HepG2 (cell line): Measurements from ENCODE around the gene MGA. TPM values are rescaled to one million over a fixed set of nuclear protein-coding genes. Genes with fewer than 3 reads are reported as not detected.

Experiments
- ATAC-seq: fragments of 200-7000 bp; cut with Tn5 transposase; 3 replicates; pipeline ENCODE4 v1.9.1; 2020; ENCODE audit warnings: mild to moderate bottlenecking, moderate library complexity
- BruUV-seq: library from RNA; stranded (reverse); fragments of 400-500 nt; replicated peaks from 2 replicates; lab custom pipeline; 2021; lab: Mats Ljungman, UMichigan
- CTCF ChIA-PET: fragments of 300-600 bp; formaldehyde crosslinking; extraction: SDS; loops from one replicate; lab custom pipeline; 2021; ENCODE audit warnings: low total read pairs, inconsistent platforms, low intra/inter-chr PET ratio; lab: Yijun Ruan, JAX
- POLR2A ChIA-PET: fragments of 350-600 bp; sonication (Branson Sonifier 250); formaldehyde crosslinking; loops from one replicate; lab custom pipeline; 2020; ENCODE audit warnings: antibody characterized with exemption, inconsistent platforms; lab: Yijun Ruan, JAX
- DNase-seq: peaks from one replicate; pipeline ENCODE4 v3.0.0-alpha.2; 2015; ENCODE audit warnings: low spot score
- FAIRE-seq: peaks from 3 replicates; lab custom pipeline; 2011; peaks lifted over from hg19 to GRCh38; lab: Jason Lieb, UNC
- H2AFZ ChIP-seq: one replicate; pipeline ENCODE4 v1.6.1; 2011; ENCODE audit warnings: low read length, inconsistent platforms
- H3K27ac ChIP-seq: fragments of 300-600 bp; 3 replicates; pipeline ENCODE4 v1.8.0; 2011; ENCODE audit warnings: mixed run types, mild to moderate bottlenecking, mixed read lengths, low read length, inconsistent platforms; ENCODE audit not compliant: insufficient read depth; ENCODE audit errors: extremely low read length
- H3K27me3 ChIP-seq, 2 experiments: fragments of 200-600 bp in 1 of 2; 2 replicates in 1 of 2; 3 replicates in 1 of 2; pipeline versions ENCODE4 v1.6.0 to v1.8.0; 2011; ENCODE audit warnings: low read length in 2 of 2, mild to moderate bottlenecking in 2 of 2, moderate library complexity in 2 of 2, inconsistent platforms in 1 of 2; ENCODE audit not compliant: insufficient read depth in 2 of 2, control insufficient read depth in 1 of 2
- H3K36me3 ChIP-seq, 2 experiments: fragments of 200-600 bp in 1 of 2; replicated peaks in 1 of 2; 2 replicates in 1 of 2; 3 replicates in 1 of 2; pipeline versions ENCODE4 v1.5.1 to v1.8.0; 2011; ENCODE audit warnings: low read length in 2 of 2, inconsistent platforms in 1 of 2; ENCODE audit not compliant: insufficient read depth in 2 of 2, control insufficient read depth in 1 of 2
- H3K4me1 ChIP-seq: 2 replicates; pipeline ENCODE4 v1.5.1; 2012; ENCODE audit warnings: low read length, inconsistent platforms; ENCODE audit not compliant: insufficient read depth
- H3K4me2 ChIP-seq: 2 replicates; pipeline ENCODE4 v1.6.0; 2011; ENCODE audit warnings: low read depth, low read length, inconsistent platforms
- H3K4me3 ChIP-seq, 3 experiments: fragments of 200-600 bp in 1 of 3; sonication (generic), shearing (Covaris generic) in 1 of 3; replicated peaks in 1 of 3; 2 replicates each; pipeline ENCODE4 v1.5.1; 2011 to 2016; ENCODE audit warnings: low read length in 3 of 3, inconsistent platforms in 2 of 3, low read depth in 2 of 3, mild to moderate bottlenecking in 2 of 3, control low read depth in 1 of 3, mixed read lengths in 1 of 3; ENCODE audit not compliant: insufficient read depth in 1 of 3
- H3K79me2 ChIP-seq: one replicate; pipeline ENCODE4 v1.6.1; 2011; ENCODE audit warnings: low read length, inconsistent platforms; ENCODE audit not compliant: insufficient read depth
- H3K9ac ChIP-seq: 2 replicates; pipeline ENCODE4 v1.6.0; 2011; ENCODE audit warnings: mild to moderate bottlenecking, low read depth, low read length, inconsistent platforms; ENCODE audit not compliant: insufficient read depth
- H3K9me3 ChIP-seq: 2 replicates; pipeline ENCODE4 v1.5.1; 2012; ENCODE audit warnings: mild to moderate bottlenecking, low read length
- H4K20me1 ChIP-seq: 2 replicates; pipeline ENCODE4 v1.6.0; 2011; ENCODE audit warnings: inconsistent platforms, mild to moderate bottlenecking, low read length, moderate library complexity; ENCODE audit not compliant: insufficient read depth
- BRF2 ChIP-seq: sonication (generic); formaldehyde crosslinking; IDR thresholded peaks from 2 replicates; pipeline ENCODE4 v1.8.1; 2022; ENCODE audit warnings: mild to moderate bottlenecking, missing genetic modification reagents
- CHD2 ChIP-seq: IDR thresholded peaks from 2 replicates; pipeline ENCODE4 v1.6.1; 2011; ENCODE audit warnings: low read depth, low read length, improper control_type of control experiment
- DPF2 ChIP-seq: sonication (generic); formaldehyde crosslinking; IDR thresholded peaks from 2 replicates; pipeline ENCODE4 v1.4.0; 2020; ENCODE audit warnings: mild to moderate bottlenecking, low read depth, missing genetic modification reagents, borderline replicate concordance
- GABPA ChIP-seq, 2 experiments: IDR thresholded peaks; 2 replicates each; pipeline ENCODE4 v1.6.1; 2011 to 2016; ENCODE audit warnings: low read depth in 2 of 2, low read length in 1 of 2, missing biosample characterization in 1 of 2, missing genetic modification characterization in 1 of 2
- JDP2 ChIP-seq: sonication (generic); formaldehyde crosslinking; IDR thresholded peaks from 2 replicates; pipeline ENCODE4 v1.8.1; 2022; ENCODE audit warnings: missing genetic modification reagents, borderline replicate concordance
- MLX ChIP-seq: IDR thresholded peaks from 2 replicates; pipeline ENCODE4 v1.6.1; 2016
- RERE ChIP-seq: IDR thresholded peaks from 2 replicates; pipeline ENCODE4 v1.6.1; 2016; ENCODE audit warnings: low read depth, missing genetic modification reagents, missing compliant biosample characterization
- SP4 ChIP-seq: sonication (generic); formaldehyde crosslinking; IDR thresholded peaks from 2 replicates; pipeline ENCODE4 v1.8.1; 2023; ENCODE audit warnings: mild to moderate bottlenecking, missing genetic modification reagents
- ZEB1 ChIP-seq: IDR thresholded peaks from 2 replicates; pipeline ENCODE4 v1.6.1; 2012; ENCODE audit warnings: mild to moderate bottlenecking, low read depth, inconsistent platforms; ENCODE audit not compliant: insufficient replicate concordance
- ZNF501 ChIP-seq: sonication (generic); formaldehyde crosslinking; IDR thresholded peaks from 2 replicates; pipeline ENCODE4 v1.5.1; 2020; ENCODE audit warnings: mild to moderate bottlenecking, moderate library complexity, missing genetic modification reagents
- ZNF572 ChIP-seq: sonication (generic); formaldehyde crosslinking; IDR thresholded peaks from 2 replicates; pipeline ENCODE4 v1.5.1; 2020; ENCODE audit warnings: mild to moderate bottlenecking, missing genetic modification reagents
- ZNF740 ChIP-seq: sonication (generic); formaldehyde crosslinking; IDR thresholded peaks from 2 replicates; pipeline ENCODE4 v1.4.0; 2020; ENCODE audit warnings: missing genetic modification reagents
- ZNF770 ChIP-seq: sonication (generic); formaldehyde crosslinking; IDR thresholded peaks from 2 replicates; pipeline ENCODE4 v1.5.0; 2020; ENCODE audit warnings: mild to moderate bottlenecking, missing genetic modification reagents
- ZSCAN30 ChIP-seq: sonication (generic); formaldehyde crosslinking; IDR thresholded peaks from 2 replicates; pipeline ENCODE4 v1.5.0; 2020; ENCODE audit warnings: mild to moderate bottlenecking, missing genetic modification reagents
- WGBS: methylation state at CpG from one replicate; pipeline ENCODE4 v1.1.6; 2017; ENCODE audit warnings: low lambda C conversion rate; 5-methylcytosine and 5-hydroxymethylcytosine counted together
- in situ Hi-C: cut with HindIII; loops from 2 replicates; pipeline ENCODE4 v1.10.0; 2017; ENCODE audit warnings: low pct_unique_long_range_greater_than_20kb; ENCODE audit not compliant: extremely low pct_ligation_motif_present
- intact Hi-C: fragments of 100-400 bp; cut with micrococcal nuclease; formaldehyde crosslinking; loops from one replicate; pipeline ENCODE4 v1.10.0; 2022; ENCODE audit not compliant: unreplicated experiment
- polyA plus RNA-seq, 8 experiments: library from polyadenylated mRNA; depleted of rRNA in 3 of 8; stranded (reverse) in 7 of 8; unstranded in 1 of 8; fragments of >200 nt; fragmentation: Illumina TruSeq in 4 of 8; extraction: Trizol in 4 of 8; gene quantifications; 2 replicates each; pipeline versions ENCODE4 v1.2.1 to v1.2.3, GENCODE V29; 2011 to 2016; ENCODE audit warnings: low read depth in 4 of 8, missing spikeins in 1 of 8, mixed read lengths in 1 of 8; ENCODE audit not compliant: insufficient read depth in 1 of 8
- total RNA-seq, 5 experiments: library from RNA; depleted of rRNA; stranded (reverse); fragments of >200 nt; fragmentation: Illumina TruSeq; extraction: Trizol; gene quantifications; 2 replicates each; pipeline ENCODE4 v1.2.3, GENCODE V29; 2016; ENCODE audit warnings: low read depth in 1 of 5

Gene MGA
- total and polyA plus RNA-seq, 2 of the 13 experiments (the other 11 are each of a cell fraction or from before 2014, with no cell fraction given), result 5.3 to 59.0 TPM

GRCh38 chr15:41821831-41822230, 161.6 kb downstream of the MGA start:
- no peaks in the 10 kb centered on the region for H3K9me3 ChIP-seq
- CTCF ChIA-PET, result no interaction called here
- no peak for ATAC-seq
- no peak for FAIRE-seq
- no peak overlapping the region for H3K4me3 ChIP-seq
- H3K4me1 ChIP-seq, result no peaks in the 10 kb centered on the region
- H2AFZ ChIP-seq, result no peak overlapping the region
- WGBS, result 94% methylated on average over 4 of the region's 4 CpGs
- TF ChIP-seq RERE (no peak), SP4 (CRISPR knock-in tag) (no peak), MLX (CRISPR knock-in tag) (no peak), ZNF770 (CRISPR knock-in tag) (no peak), GABPA (IDR thresholded peaks at IDR 0.05; ENCODE audit: low read depth, low read length) (no peak), GABPA (CRISPR knock-in tag; IDR thresholded peaks at IDR 0.05; ENCODE audit: low read depth) (no peak), CHD2 (no peak), ZNF572 (CRISPR knock-in tag) (no peak), ZNF501 (no peak), DPF2 (CRISPR knock-in tag) (no peak), JDP2 (CRISPR knock-in tag) (no peak), ZNF740 (CRISPR knock-in tag) (no peak), ZSCAN30 (CRISPR knock-in tag) (no peak), ZEB1 (no peak), BRF2 (CRISPR knock-in tag) (no peak)
- TF ChIP-seq, all 625 proteins: peak for 0
- Histone ChIP-seq H3K4me2 (no peak overlapping the region), H3K9ac (no peak overlapping the region), H3K79me2 (no peaks in the 10 kb centered on the region), H3K27ac (no peak overlapping the region), H3K27me3 (no peaks in the 10 kb centered on the region), H3K36me3 (peaks cover 3 to 22% of the 10 kb centered on the region in 2 experiments; a peak in 4 of 5 replicates), H4K20me1 (no peaks in the 10 kb centered on the region)
- BruUV-seq, result no TSS peak
- intact Hi-C loops (no loop called here), in situ Hi-C loops (no loop called here)
- POLR2A ChIA-PET, result interaction anchor here (0.5 kb wide), 1 partner anchor 242 kb away, joined by 3 read pairs; no protein-coding TSS in a partner anchor
- no peak for DNase-seq
